Measurements from ENCODE around the gene MTFR1L. TPM values are rescaled to one million over a fixed set of nuclear protein-coding genes. Genes with fewer than 3 reads are reported as not detected.

The MTFR1L gene
- total and polyA plus RNA-seq, 9 of the 15 experiments (the other 6 are each of a cell fraction or from before 2014, with no cell fraction given), result 41.4 to 98.5 (median 53.7) TPM

DNA sequence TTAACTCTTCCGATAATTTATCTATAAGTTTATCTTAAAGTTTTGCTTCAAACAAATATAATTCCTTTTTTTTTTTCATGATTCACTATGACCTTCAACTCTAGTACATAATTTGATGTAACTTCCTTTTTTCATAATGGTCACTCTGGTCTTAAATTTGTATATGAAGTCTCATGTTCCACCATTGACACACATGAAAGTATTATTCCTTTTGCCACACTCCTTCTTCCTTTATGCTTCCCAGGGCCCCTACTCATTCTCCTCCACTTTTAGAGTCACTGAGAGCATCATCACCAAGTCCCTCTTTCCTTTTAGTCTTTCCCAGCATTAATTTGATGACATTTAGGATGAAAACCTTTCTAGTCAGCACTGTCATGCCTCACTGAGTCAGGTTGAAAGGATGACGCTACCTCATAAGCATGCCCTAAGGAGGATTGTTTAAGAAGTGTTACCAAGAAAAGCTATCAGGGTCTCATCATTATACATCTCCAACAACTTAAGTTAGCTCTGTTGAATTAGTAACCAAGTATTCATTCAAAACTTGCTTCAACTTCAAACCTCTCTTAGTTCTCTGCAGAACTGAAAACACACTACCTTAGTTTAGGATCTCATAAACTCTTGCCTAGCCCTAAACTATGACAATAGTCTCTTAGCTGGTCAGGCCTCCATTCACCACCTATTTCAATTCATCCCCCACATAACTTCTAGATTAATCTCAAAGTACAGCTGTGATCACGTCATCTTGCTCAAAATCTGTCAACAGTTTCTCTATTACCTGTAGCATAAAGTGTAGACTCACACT, 25.0 kb downstream of the MTFR1L start:
- no TSS peak for BruUV-seq (replicated peaks)
- H4K20me1 ChIP-seq (replicated peaks; ENCODE audit: control insufficient read depth, insufficient read depth, low read length), result peaks cover 6% of the 10 kb centered on the region; the same call in 1 of the 2 replicates
- no peaks in the 10 kb centered on the region for H3K27me3 ChIP-seq (ENCODE audit: control insufficient read depth in 2 of 2, insufficient read depth in 2 of 2, low read length in 2 of 2)
- H3K4me2 ChIP-seq (ENCODE audit: insufficient read depth, low read length), result no peak overlapping the region
- H3K79me2 ChIP-seq (ENCODE audit: control insufficient read depth, insufficient read depth, low read length), result peaks cover 88% of the 10 kb centered on the region
- in situ Hi-C loops (cut with MboI), result no loop called here
- CTCF ChIA-PET (ENCODE audit: low intra/inter-chr PET ratio), result no interaction called here
- H3K36me3 ChIP-seq (ENCODE audit: control insufficient read depth, insufficient read depth, low read length), result peaks cover 41% of the 10 kb centered on the region; the same call in 2 of the 3 replicates
- no peak overlapping the region for H2AFZ ChIP-seq (ENCODE audit: low read depth, low read length)
- POLR2A ChIA-PET, result interaction anchor here (0.6 to 10.8 kb wide), 8 partner anchors 9 to 529 kb away, joined by 3 to 108 read pairs (median 4); partner anchors contain the start of genes AUNIP, MTFR1L and PAQR7
- H3K9me3 ChIP-seq (replicated peaks; ENCODE audit: control insufficient read depth, insufficient read depth, low read depth, low read length), result no peaks in the 10 kb centered on the region
- WGBS (ENCODE audit: insufficient coverage, low coverage, missing lambda C conversion rate), result 75% methylated on average over 3 of the region's 3 CpGs
- intact Hi-C loops (cut with micrococcal nuclease), result no loop called here
- H3K4me1 ChIP-seq (replicated peaks in 1 of 2; ENCODE audit: control insufficient read depth in 2 of 2, insufficient read depth in 2 of 2, low read length in 2 of 2), result peaks cover 0 to 18% of the 10 kb centered on the region in 2 experiments; a peak in 3 of 5 replicates
- no peaks in the 10 kb centered on the region for H3K9me1 ChIP-seq (ENCODE audit: control insufficient read depth, insufficient read depth, low read length)
- TF ChIP-seq KLF10 (CRISPR knock-in tag; IDR thresholded peaks at IDR 0.05) (no peak), ZNF408 (CRISPR knock-in tag; IDR thresholded peaks at IDR 0.05; ENCODE audit: low read depth) (no peak), ILK (tag; IDR thresholded peaks at IDR 0.05; ENCODE audit: borderline replicate concordance, low read depth) (no peak), ZNF584 (CRISPR knock-in tag; IDR thresholded peaks at IDR 0.05; ENCODE audit: low read depth) (no peak)
- no peak overlapping the region for H3K4me3 ChIP-seq
- no peak for ATAC-seq
- H3K27ac ChIP-seq (ENCODE audit: extremely low read depth, low read depth, low read length), result no peak overlapping the region
- no peak for DNase-seq (ENCODE audit: extremely low read depth in 1 of 4, low spot score in 3 of 4)
- H3K9ac ChIP-seq (ENCODE audit: insufficient read depth in 1 of 2, low read depth in 2 of 2, low read length in 2 of 2), result no peak overlapping the region
- FAIRE-seq, result no peak
